Measurements from ENCODE around the gene FBL. TPM values are rescaled to one million over a fixed set of nuclear protein-coding genes. Genes with fewer than 3 reads are reported as not detected.

FBL gene
- total and polyA plus RNA-seq, 2 of the 8 experiments (the other 6 are each of a cell fraction or from before 2014, with no cell fraction given) = 790 to 1,361 TPM

DNA sequence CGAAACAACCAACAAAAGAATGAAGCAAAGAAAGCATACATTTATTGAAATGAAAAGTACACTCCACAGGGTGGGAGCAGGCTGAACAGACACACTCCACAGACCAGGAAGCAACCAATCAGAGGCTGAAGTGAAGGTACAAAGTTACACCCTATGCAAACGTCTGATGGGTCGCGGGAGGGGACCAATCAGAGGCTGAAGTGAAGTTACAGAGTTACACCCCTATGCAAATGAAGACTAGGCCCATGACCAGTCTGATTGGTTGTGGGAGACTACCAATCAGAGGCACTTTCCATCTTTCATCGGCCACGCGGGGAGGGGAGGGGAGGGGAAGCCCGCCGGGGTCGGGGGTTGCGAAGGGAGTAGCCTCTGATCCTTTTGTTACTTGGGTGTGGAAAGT, 12.4 kb upstream of the FBL start:
- H3K18ac ChIP-seq (ENCODE audit: extremely low read depth, low read length) = no peak overlapping the region
- no peaks in the 10 kb centered on the region for H3K79me2 ChIP-seq (ENCODE audit: control insufficient read depth in 1 of 2, insufficient read depth in 2 of 2, low read length in 2 of 2)
- no peak for TF ChIP-seq TBP (IDR thresholded peaks at IDR 0.05; ENCODE audit: low read depth, low read length)
- no peak for TF ChIP-seq SRF (IDR thresholded peaks at IDR 0.05; ENCODE audit: low read depth, low read length)
- no peak for TF ChIP-seq HDAC6 (IDR thresholded peaks at IDR 0.05; ENCODE audit: low read depth, low read length)
- no peak for TF ChIP-seq SAP30 (IDR thresholded peaks at IDR 0.05; ENCODE audit: insufficient read depth, insufficient replicate concordance, low read length)
- H3K9me3 ChIP-seq (ENCODE audit: insufficient read depth in 2 of 2, low read depth in 1 of 2, low read length in 1 of 2) = no peaks in the 10 kb centered on the region
- H3K27me3 ChIP-seq (replicated peaks in 1 of 4; ENCODE audit: control insufficient read depth in 3 of 4, extremely low read depth in 1 of 4, insufficient read depth in 3 of 4, low read length in 3 of 4) = peaks cover 0 to 2% (median 0%) of the 10 kb centered on the region in 4 experiments; a peak in 1 of 7 replicates
- no peaks in the 10 kb centered on the region for H4K20me1 ChIP-seq (replicated peaks in 1 of 2; ENCODE audit: control insufficient read depth in 1 of 2, insufficient read depth in 2 of 2, low read length in 2 of 2)
- no peak overlapping the region for H3K4ac ChIP-seq (replicated peaks; ENCODE audit: insufficient read length, low read depth, low read length)
- no peak overlapping the region for H2BK120ac ChIP-seq (replicated peaks; ENCODE audit: low read depth, low read length)
- H3K4me1 ChIP-seq (replicated peaks in 1 of 4; ENCODE audit: control insufficient read depth in 3 of 4, insufficient read depth in 4 of 4, low read length in 3 of 4) = no peaks in the 10 kb centered on the region
- H3K23ac ChIP-seq (ENCODE audit: insufficient read length) = no peak overlapping the region
- POLR2A ChIA-PET (ENCODE audit: partially characterized antibody) = no interaction called here
- H3K9ac ChIP-seq (replicated peaks in 1 of 4; ENCODE audit: extremely low read depth in 1 of 4, low read depth in 3 of 4, low read length in 3 of 4) = no peak overlapping the region
- H3K4me2 ChIP-seq (ENCODE audit: insufficient read depth in 1 of 2, low read depth in 2 of 2, low read length in 2 of 2) = no peak overlapping the region; a peak in 1 of 4 replicates
- no peak overlapping the region for H3K14ac ChIP-seq (ENCODE audit: insufficient read length)
- no peak overlapping the region; a peak in 1 of 8 replicates for H3K4me3 ChIP-seq (ENCODE audit: extremely low read depth in 1 of 4, insufficient read depth in 2 of 4, low read depth in 3 of 4, low read length in 4 of 4)
- H2BK15ac ChIP-seq (ENCODE audit: low read length) = no peak overlapping the region
- H3K23me2 ChIP-seq (ENCODE audit: low read depth, low read length) = no peaks in the 10 kb centered on the region
- no peak overlapping the region for H3K27ac ChIP-seq (ENCODE audit: low read depth, low read length)
- DNase-seq (ENCODE audit: low read depth in 1 of 2, low spot score in 2 of 2) = no peak
- no peak overlapping the region for H4K91ac ChIP-seq (replicated peaks; ENCODE audit: insufficient read length, low read length)
- no peak overlapping the region for H4K5ac ChIP-seq (ENCODE audit: insufficient read length, low read depth, low read length)
- no peak overlapping the region for H2BK12ac ChIP-seq (ENCODE audit: low read depth, low read length)
- H2AK5ac ChIP-seq (ENCODE audit: low read depth, low read length) = no peak overlapping the region
- H4K8ac ChIP-seq (ENCODE audit: extremely low read depth, insufficient read depth, low read length) = no peak overlapping the region
- H3K56ac ChIP-seq (replicated peaks; ENCODE audit: insufficient read length, low read depth, low read length) = no peak overlapping the region
- 0 out of 2 replicates have a peak overlapping the region, but pooled peaks have one; percentile 18 for H2AFZ ChIP-seq (ENCODE audit: low read length)
- WGBS, 2 experiments (ENCODE audit: extremely low coverage in 1 of 2, insufficient coverage in 1 of 2, insufficient read length in 1 of 2, insufficient replicate concordance in 2 of 2, low coverage in 1 of 2, low lambda C conversion rate in 2 of 2, missing lambda C conversion rate in 1 of 2) = 64% methylated on average over 7 of the region's 11 CpGs; no CpG with 5 or more reads in 1 of the 2 experiments
- H3K36me3 ChIP-seq (ENCODE audit: control insufficient read depth in 2 of 4, insufficient read depth in 4 of 4, low read length in 3 of 4) = no peaks in the 10 kb centered on the region
- no peak overlapping the region for H2BK20ac ChIP-seq (ENCODE audit: low read length)
- no peaks in the 10 kb centered on the region for H3K79me1 ChIP-seq (ENCODE audit: low read depth, low read length)
- CTCF ChIA-PET (ENCODE audit: partially characterized antibody) = no interaction called here
- H2BK5ac ChIP-seq (ENCODE audit: low read depth, low read length) = no peak overlapping the region
- peak; percentile 68 for FAIRE-seq
